ENCODE results near the gene GBE1.

DNA sequence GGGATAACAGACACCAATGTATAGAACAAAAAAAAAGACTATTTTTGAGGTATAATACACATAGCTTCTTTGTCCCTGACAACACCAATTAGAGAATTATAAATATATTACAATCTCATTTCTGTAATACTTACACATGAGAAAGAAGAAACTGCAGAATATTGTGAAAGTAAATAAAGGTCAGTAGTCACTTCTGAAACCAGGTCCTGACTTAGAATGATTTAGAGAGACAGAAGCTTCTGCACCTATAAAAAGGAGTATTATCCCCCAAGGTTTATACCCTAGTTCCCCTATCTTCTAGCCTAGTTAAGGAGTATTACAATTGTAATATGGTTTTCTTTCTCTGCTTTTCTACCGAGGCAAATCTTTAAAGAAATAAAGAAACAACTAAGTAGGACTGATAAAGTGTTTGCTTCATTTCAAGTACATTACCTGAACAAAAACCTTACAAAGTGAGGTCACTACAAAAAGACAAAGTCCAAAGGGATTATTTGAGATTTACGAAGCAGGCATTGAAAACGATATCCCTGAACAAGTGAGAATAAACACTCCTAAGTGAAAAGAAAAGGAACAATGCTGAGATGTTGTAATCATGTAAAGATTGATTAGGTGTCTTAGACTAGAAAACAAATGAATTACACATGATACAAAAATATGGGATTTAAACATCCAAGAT is 103.0 kb downstream of the GBE1 start:
- TF ChIP-seq USF2 (IDR thresholded peaks at IDR 0.05; ENCODE audit: borderline replicate concordance, low read depth, low read length): no peak
- no peak for TF ChIP-seq CTCF (IDR thresholded peaks at IDR 0.05)
- TF ChIP-seq POLR2AphosphoS5 (IDR thresholded peaks at IDR 0.05; ENCODE audit: low read depth, low read length): no peak
- TF ChIP-seq TAF1 (IDR thresholded peaks at IDR 0.05; ENCODE audit: borderline replicate concordance, low read depth, low read length): no peak
- no peak for TF ChIP-seq TEAD4 (IDR thresholded peaks at IDR 0.05; ENCODE audit: borderline replicate concordance, insufficient read depth)
